ENCODE data around the gene RNASEH2A. TPM values are rescaled to one million over a fixed set of nuclear protein-coding genes. Genes with fewer than 3 reads are reported as not detected.

Gene RNASEH2A
- total and polyA plus RNA-seq, 11 donors = 0.63 to 8.6 (median 4.0) TPM

GRCh38 chr19:12793290-12794195, 12.8 kb upstream of the RNASEH2A start:
- peaks cover 0 to 19% (median 12%) of the 10 kb centered on the region in 9 donors for H3K36me3 ChIP-seq
- DNase-seq (peak; percentile 94 to 97 (median 95)), ATAC-seq (peak; percentile 35 to 54 (median 45))
- H3K9me3 ChIP-seq = no peaks in the 10 kb centered on the region
- no peaks in the 10 kb centered on the region for H3K27me3 ChIP-seq
- peak overlapping the region; percentile 95 to 100 (median 99) for H3K27ac ChIP-seq
- 0 to 1% (median 0%) methylated on average over 25 to 81 of the region's 81 CpGs for WGBS, 4 donors
- H3K4me1 ChIP-seq = peaks cover 3 to 49% (median 31%) of the 10 kb centered on the region in 12 donors
- TF ChIP-seq POLR2A (IDR thresholded peaks at IDR 0.05) = peak in 1 of 2 donors; percentile 78
- peak in 3 of 12 donors; percentile 16 to 25 (median 23) for TF ChIP-seq CTCF (IDR thresholded peaks at IDR 0.05)
- intact Hi-C loops (cut with DNase I) = loop anchor here in 3 of 10 donors (2.0 kb wide), 2 partner anchors 15 to 17 kb away; no protein-coding TSS in a partner anchor
- H3K4me3 ChIP-seq = peak overlapping the region; percentile 43 to 99 (median 84)

GRCh38 chr19:12794196-12794941, 12.0 kb upstream of the RNASEH2A start:
- WGBS, 4 donors = 72 to 82% (median 77%) methylated on average over 7 of the region's 7 CpGs
- no peaks in the 10 kb centered on the region for H3K27me3 ChIP-seq
- H3K36me3 ChIP-seq = peaks cover 0 to 27% (median 16%) of the 10 kb centered on the region in 9 donors
- peaks cover 3 to 41% (median 23%) of the 10 kb centered on the region in 12 donors for H3K4me1 ChIP-seq
- no peak for DNase-seq
- peak overlapping the region; percentile 95 to 100 (median 99) for H3K27ac ChIP-seq
- TF ChIP-seq POLR2A (IDR thresholded peaks at IDR 0.05) (no peak), CTCF (IDR thresholded peaks at IDR 0.05) (no peak)
- ATAC-seq = no peak
- peak overlapping the region; percentile 43 to 99 (median 84) for H3K4me3 ChIP-seq
- intact Hi-C loops (cut with DNase I) = loop anchor here in 2 of 10 donors (2.0 kb wide), 1 partner anchor 18 kb away; no protein-coding TSS in a partner anchor
- H3K9me3 ChIP-seq = no peaks in the 10 kb centered on the region

GRCh38 chr19:12794971-12795381, 11.4 kb upstream of the RNASEH2A start:
- no peak for TF ChIP-seq POLR2A (IDR thresholded peaks at IDR 0.05)
- no peak for TF ChIP-seq CTCF (IDR thresholded peaks at IDR 0.05)
- Histone ChIP-seq H3K9me3 (no peaks in the 10 kb centered on the region), H3K4me1 (peaks cover 3 to 37% (median 23%) of the 10 kb centered on the region in 12 donors), H3K4me3 (no peak overlapping the region), H3K27me3 (no peaks in the 10 kb centered on the region), H3K27ac (peak overlapping the region in 8 of 12 donors; percentile 46 to 100 (median 98)), H3K36me3 (peaks cover 0 to 33% (median 22%) of the 10 kb centered on the region in 9 donors)
- WGBS, 4 donors = 88 to 94% (median 91%) methylated on average over 9 of the region's 9 CpGs
- DNase-seq (no peak), ATAC-seq (no peak)
- intact Hi-C loops (cut with DNase I) = loop anchor here in 8 of 10 donors (2.0 to 5.0 kb wide), 3 partner anchors 18 to 83 kb away; no protein-coding TSS in a partner anchor

Data from heart left ventricle (tissue), 16 donors.